T-helper 9 cell (primary cell): ENCODE results near the gene LRRC41.
A peak's percentile ranks its signal among the peaks of the same experiment; 100 is the strongest.
"Not testable (repeated sequence)": the region's sequence is repeated elsewhere in the genome, so short reads cannot be mapped to it uniquely, and the experiment has no call there.

ENCODE experiments used
- DNase-seq: peaks from one replicate; pipeline ENCODE4 v3.0.0-alpha.2; 2020

Gene LRRC41

GRCh38 chr1:46325285-46326076, 22.1 kb upstream of the LRRC41 start:
- not testable (repeated sequence) for DNase-seq

GRCh38 chr1:46322191-46322590, 18.8 kb upstream of the LRRC41 start:
- DNase-seq: not testable (repeated sequence)

- not testable (repeated sequence) for DNase-seq
These were observed 16.8 kb upstream of the LRRC41 start for GRCh38 chr1:46319960-46320914.

- DNase-seq: not testable (repeated sequence)
These were observed 15.9 kb upstream of the LRRC41 start for GRCh38 chr1:46319301-46319700.

- DNase-seq: no peak
These were observed 13.9 kb upstream of the LRRC41 start for GRCh38 chr1:46317323-46317722.

- DNase-seq: no peak
These were observed 12.4 kb upstream of the LRRC41 start for GRCh38 chr1:46315669-46316403.

GRCh38 chr1:46310321-46310720, 6.9 kb upstream of the LRRC41 start:
- DNase-seq: no peak

GRCh38 chr1:46309401-46310159, 6.2 kb upstream of the LRRC41 start:
- no peak for DNase-seq

GRCh38 chr1:46306159-46306530, 2.7 kb upstream of the LRRC41 start:
- DNase-seq: no peak

GRCh38 chr1:46303872-46304326, 483 bp upstream of the LRRC41 start:
- no peak for DNase-seq

GRCh38 chr1:46302641-46303037, 777 bp downstream of the LRRC41 start:
- no peak for DNase-seq

- peak; percentile 35 for DNase-seq
These were observed 1.4 kb downstream of the LRRC41 start for GRCh38 chr1:46301808-46302640.

GRCh38 chr1:46301406-46301807, 2.0 kb downstream of the LRRC41 start:
- DNase-seq: no peak

GRCh38 chr1:46300673-46301405, 2.6 kb downstream of the LRRC41 start:
- no peak for DNase-seq

GRCh38 chr1:46298387-46298786, 5.0 kb downstream of the LRRC41 start:
- DNase-seq: no peak

- DNase-seq: no peak
These were observed 8.1 kb downstream of the LRRC41 start for GRCh38 chr1:46295306-46295705.

- no peak for DNase-seq
These were observed 13.4 kb downstream of the LRRC41 start for GRCh38 chr1:46289976-46290375.

- DNase-seq: no peak
These were observed 14.3 kb downstream of the LRRC41 start for GRCh38 chr1:46289134-46289494.

- DNase-seq: no peak
These were observed 14.8 kb downstream of the LRRC41 start for GRCh38 chr1:46288485-46289133.
